ENCODE measurements around the gene PIK3R2.

The PIK3R2 gene

GRCh38 chr19:18123819-18124218, 29.1 kb upstream of the PIK3R2 start:
- no peak for DNase-seq (ENCODE audit: low spot score)

DNA sequence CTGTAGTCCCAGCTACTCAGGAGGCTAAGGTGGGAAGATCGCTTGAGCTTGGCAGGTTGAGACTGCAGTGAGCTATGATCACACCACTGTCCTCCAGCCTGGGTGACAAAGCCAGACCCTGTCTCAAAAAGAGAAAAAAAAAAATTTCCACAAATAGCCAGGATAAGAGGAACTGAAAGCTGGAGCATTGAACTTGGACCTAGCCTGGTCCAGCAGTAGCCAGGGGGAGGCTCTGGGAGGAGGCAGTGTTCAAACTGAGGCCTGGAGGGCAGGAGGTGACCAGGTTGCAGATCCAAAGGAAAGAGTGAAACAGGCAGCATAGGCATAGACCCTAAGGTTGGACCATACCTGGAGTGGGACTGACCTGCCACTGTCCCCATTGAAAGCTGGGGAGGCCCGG, 26.9 kb upstream of the PIK3R2 start:
- DNase-seq (ENCODE audit: low spot score): no peak

DNA sequence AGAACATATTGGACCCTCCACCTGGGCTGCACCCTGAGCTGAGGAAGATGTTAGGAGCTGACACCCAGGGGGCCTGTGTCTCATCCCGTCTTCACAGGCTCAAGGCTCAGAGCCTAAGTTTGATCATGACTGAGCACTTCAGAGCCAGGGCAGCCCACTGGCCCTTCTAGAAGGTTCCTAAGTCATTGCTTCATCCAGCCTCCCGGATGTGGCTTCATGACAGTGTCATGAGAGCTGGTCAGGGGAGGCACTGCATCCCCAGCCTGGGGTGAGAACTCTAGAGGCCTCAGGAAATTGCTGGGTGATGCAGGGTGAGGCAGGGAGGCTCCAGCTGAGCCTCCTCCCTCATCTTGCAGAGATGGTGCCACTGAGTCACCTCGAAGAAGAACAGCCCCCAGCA, 24.9 kb upstream of the PIK3R2 start:
- DNase-seq (ENCODE audit: low spot score): no peak

DNA sequence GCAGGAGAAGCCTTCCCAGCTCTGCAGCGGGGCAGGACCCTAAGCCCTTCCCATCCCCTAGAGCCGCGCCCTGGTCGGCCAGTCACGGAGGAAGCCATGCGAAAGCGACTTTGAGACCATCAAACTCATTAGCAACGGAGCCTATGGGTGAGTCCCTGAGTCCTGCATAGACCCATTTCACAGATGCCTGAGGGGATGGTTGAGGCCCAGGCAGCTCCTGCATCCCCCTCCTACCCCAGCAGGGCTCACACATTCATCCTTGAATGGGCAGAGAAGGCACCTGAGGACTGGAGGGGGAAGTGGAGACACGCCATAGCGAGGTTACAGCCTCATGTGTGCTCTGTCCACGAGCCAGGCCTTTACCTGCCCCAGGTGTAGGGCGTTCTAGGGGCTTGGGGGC, 24.2 kb upstream of the PIK3R2 start:
- no peak for DNase-seq (ENCODE audit: low spot score)

DNA sequence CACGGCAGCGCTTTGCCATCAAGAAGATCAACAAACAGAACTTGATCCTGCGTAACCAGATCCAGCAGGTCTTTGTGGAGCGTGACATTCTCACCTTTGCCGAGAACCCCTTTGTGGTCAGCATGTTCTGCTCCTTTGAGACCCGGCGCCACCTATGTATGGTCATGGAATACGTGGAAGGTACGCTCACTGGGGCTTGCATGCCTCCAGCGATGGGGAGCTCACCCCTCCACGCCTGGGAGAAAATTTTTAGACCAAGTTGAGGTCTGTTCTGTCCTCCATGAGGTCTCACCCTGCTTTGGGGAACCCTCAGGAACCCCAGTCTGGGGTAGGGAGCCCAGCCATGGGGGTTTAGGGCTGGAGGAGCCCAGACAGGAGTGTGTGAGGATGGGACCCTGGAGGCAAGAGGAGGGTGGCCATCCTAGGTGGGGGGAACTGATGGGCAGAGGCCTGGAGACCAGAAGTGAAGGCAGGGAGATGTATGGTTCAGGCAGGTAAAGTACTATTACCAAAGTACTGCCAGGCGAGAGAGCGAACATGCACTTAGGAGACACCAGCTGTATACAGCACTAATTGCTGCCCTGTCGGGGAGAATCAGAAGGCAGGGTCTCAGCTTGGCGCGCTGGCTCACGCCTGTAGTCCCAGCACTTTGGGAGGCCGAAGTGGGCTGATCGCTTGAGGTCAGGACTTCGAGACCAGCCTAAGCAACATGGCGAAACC, 22.3 kb upstream of the PIK3R2 start:
- no peak for DNase-seq (ENCODE audit: low spot score)

DNA sequence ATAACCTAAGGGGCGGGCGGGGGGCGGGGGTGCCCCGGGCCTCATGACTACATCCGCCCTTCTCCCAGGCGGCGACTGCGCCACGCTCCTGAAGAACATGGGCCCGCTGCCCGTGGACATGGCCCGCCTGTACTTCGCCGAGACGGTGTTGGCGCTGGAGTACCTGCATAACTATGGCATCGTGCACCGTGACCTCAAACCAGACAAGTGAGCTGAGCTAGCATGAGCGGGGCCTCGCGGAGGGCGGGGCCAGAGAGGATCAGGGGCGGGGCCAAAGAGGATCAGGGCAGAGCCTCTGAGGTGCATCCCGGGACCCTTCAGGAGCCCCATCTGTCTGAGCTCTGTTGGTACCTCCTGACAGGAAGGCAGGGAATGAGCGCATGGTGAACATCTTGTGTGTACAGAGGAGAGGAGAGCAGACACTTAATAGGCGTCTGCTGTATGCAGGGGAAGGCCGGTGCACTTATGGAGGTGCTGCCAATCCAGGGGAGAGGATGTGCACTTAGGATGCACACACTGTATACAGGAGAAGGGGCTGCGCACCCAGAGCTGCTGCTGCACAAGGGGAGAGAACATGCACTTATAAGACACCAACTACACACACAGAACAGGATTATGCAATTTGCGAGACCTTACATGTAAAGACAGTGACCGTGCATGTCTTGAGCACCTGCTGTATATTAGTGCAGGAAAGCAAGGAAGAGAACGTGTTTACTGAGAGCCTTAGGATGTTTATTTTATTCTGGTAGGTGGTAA, 20.9 kb upstream of the PIK3R2 start:
- no peak for DNase-seq (ENCODE audit: low spot score)

DNA sequence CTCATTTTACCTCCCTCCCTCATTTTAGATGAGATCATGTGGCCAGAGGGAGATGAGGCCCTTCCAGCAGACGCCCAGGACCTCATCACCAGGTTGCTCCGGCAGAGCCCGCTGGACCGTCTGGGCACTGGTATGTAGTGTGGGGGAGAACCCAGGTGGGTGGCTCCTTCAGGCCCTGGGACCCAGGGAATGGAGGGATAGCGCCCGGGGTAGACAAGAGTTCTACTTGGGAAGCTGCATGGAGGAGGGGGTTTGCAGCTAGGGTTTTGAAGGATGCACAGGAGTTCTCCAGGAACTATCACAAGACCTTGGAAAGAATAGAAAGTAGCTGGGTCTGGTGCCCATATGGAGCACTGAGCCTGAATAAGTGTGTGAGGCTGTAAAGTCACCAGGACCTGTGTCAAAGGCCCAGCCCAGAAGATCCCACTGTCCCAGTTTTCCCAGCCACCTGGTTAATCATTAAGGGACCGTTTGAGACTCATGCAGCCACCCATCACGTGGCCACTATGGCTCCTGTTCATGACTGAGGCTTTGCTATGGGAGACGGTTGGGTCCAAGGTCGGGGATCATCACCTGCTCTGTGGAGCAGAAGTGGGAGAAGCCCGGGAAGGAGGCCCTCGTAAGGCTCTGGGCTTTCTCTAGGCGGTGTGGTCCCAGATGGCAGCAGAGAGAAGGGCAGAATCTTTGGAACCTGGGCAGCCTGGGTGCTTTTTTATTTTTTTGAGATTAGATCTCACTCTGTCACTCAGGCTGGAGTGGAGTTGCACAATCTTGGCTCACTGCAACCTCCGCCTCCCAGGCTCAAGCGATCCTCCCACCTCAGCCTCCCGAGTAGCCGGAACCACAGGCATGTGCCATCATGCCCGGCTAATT, 17.0 kb upstream of the PIK3R2 start:
- no peak for DNase-seq (ENCODE audit: low spot score)

GRCh38 chr19:18137242-18137641, 15.7 kb upstream of the PIK3R2 start:
- DNase-seq (ENCODE audit: low spot score): no peak

GRCh38 chr19:18137657-18138339, 15.2 kb upstream of the PIK3R2 start:
- DNase-seq (ENCODE audit: low spot score): no peak

DNA sequence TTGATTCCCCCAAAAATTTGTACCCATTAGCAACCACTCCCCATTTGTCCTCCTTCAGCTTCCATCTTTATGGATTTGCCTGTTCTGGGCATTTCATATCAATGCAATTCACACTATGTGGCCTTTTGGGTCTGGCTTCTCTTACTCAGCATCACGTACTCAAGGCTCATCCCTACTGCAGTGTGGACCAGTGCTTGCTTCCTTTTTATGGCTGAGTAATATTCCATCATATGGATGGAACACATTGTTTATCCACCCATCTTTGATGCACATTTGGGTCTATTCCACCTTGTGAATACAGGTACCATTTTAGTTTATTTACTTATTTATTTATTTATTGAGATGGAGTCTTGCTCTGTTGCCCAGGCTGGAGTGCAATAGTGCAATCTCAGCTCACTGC, 12.5 kb upstream of the PIK3R2 start:
- DNase-seq (ENCODE audit: low spot score): no peak

DNA sequence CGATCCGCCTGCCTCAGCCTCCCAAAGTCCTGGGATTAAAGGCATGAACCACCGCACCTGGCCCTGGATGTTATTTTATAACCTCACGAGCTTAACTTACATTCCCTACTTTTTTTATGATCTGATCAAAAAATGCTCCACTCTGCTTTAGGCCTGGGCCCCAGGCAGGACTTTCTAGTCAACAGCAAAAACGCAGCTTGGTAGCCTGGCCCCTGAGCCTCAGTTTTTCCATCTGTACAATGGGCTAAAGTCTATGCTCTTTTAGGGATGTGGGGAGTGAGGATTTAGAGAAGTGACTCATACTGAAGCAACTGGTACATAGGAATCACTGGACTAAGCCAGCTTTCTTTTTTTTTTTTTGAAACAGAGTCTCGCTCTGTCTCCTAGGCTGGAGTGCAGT, 11.9 kb upstream of the PIK3R2 start:
- no peak for DNase-seq (ENCODE audit: low spot score)

GRCh38 chr19:18143902-18144301, 9.1 kb upstream of the PIK3R2 start:
- DNase-seq (ENCODE audit: low spot score): no peak

GRCh38 chr19:18144361-18144760, 8.6 kb upstream of the PIK3R2 start:
- DNase-seq (ENCODE audit: low spot score): no peak

DNA sequence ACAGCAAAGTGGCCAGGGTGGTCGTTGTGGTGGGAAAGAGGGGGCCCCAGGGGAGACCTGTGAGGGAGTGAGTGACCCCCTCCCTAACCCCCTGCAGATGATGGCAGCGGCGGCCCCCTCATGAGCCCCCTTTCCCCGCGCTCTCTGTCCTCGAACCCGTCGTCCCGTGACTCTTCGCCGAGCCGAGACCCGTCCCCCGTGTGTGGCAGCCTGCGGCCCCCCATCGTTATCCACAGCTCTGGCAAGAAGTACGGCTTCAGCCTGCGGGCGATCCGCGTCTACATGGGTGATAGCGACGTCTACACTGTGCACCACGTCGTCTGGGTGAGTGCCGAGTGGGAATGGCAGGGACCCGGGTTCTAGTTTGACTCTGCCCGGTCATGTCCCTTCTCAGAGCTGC, 8.1 kb upstream of the PIK3R2 start:
- no peak for DNase-seq (ENCODE audit: low spot score)

- no peak for DNase-seq (ENCODE audit: low spot score)
Measured at GRCh38 chr19:18145391-18145999, 7.5 kb upstream of the PIK3R2 start.

- DNase-seq (ENCODE audit: low spot score): no peak
Measured at GRCh38 chr19:18147396-18147795, 5.6 kb upstream of the PIK3R2 start.

- DNase-seq (ENCODE audit: low spot score): no peak
Measured at GRCh38 chr19:18149596-18149975, 3.4 kb upstream of the PIK3R2 start.

GRCh38 chr19:18150776-18151624, 2.0 kb upstream of the PIK3R2 start:
- DNase-seq (ENCODE audit: low spot score): no peak

GRCh38 chr19:18152442-18152816, 534 bp upstream of the PIK3R2 start:
- peak; percentile 97 for DNase-seq (ENCODE audit: low spot score)

DNA sequence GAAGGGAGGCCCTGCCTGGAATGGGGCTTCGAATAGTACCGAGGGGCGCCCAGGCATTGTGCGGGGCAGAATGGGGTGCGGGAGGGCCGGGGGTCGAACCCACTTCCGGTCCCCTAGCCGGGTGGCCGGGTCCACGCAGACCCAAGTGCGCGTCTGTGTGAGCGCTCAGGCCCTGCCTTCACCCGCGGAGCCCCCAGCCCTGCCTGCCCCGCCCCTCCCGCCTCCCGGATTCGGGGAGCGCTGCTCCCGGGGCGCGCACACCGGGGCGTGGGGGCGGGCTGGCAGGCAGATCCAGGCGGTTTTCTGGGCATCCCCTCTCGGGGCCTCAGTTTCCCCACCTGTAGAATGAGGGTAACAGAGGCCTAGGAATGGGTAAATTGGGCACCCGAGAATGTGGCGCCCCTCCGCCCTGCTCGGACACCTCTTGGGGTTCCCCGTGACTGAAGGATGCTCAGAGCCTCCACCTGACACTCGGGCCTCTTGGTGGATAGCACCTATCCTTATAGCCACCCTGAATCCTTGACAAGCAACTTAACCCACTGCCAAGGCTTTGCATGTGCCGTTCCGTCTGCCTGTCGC, 682 bp downstream of the PIK3R2 start:
- DNase-seq (ENCODE audit: low spot score): no peak

Measured in CD4-positive, alpha-beta T cell treated with Interleukin-6 at 100 ng/mL for 8 hours (primary cell).